Pulmonary artery endothelial cell (primary cell): Measurements from ENCODE around the gene LAMC3. TPM values are rescaled to one million over a fixed set of nuclear protein-coding genes. Genes with fewer than 3 reads are reported as not detected.

Experiments
- DNase-seq: peaks from one replicate; pipeline ENCODE4 v3.0.0-alpha.2; 2011; ENCODE audit warnings: low read depth, low spot score
- total RNA-seq: library from RNA; depleted of rRNA; stranded (reverse); fragments of >200 nt; gene quantifications from 2 replicates; pipeline ENCODE4 v1.2.3, GENCODE V29; 2014

LAMC3 gene
- total RNA-seq, 1 donor from 2014 or later, result not detected

DNA sequence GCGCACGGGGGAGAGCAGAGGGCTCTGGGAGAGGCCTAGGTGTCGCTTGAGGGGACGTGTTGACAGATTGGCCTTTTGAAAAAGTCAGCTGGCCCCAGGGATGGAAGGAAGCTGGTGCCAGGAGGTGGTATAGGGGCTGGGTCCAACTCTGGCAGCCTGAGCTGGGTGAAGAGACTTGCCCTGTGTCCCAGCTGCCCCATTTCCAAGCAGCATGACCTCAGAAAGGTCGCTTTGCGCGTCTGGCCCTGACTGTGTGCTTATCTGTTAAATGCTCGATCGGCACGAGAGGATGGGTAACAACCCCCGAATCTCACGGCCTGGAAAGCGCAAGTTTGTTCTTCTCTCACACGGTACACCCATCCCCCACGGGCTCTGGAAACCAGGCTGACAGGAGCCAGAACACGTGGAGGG is 31.2 kb upstream of the LAMC3 start:
- no peak for DNase-seq

GRCh38 chr9:130979591-130980385 is 29.2 kb upstream of the LAMC3 start:
- DNase-seq, result no peak

- DNase-seq, result no peak
Measured at GRCh38 chr9:130980526-130980925, 28.4 kb upstream of the LAMC3 start.

DNA sequence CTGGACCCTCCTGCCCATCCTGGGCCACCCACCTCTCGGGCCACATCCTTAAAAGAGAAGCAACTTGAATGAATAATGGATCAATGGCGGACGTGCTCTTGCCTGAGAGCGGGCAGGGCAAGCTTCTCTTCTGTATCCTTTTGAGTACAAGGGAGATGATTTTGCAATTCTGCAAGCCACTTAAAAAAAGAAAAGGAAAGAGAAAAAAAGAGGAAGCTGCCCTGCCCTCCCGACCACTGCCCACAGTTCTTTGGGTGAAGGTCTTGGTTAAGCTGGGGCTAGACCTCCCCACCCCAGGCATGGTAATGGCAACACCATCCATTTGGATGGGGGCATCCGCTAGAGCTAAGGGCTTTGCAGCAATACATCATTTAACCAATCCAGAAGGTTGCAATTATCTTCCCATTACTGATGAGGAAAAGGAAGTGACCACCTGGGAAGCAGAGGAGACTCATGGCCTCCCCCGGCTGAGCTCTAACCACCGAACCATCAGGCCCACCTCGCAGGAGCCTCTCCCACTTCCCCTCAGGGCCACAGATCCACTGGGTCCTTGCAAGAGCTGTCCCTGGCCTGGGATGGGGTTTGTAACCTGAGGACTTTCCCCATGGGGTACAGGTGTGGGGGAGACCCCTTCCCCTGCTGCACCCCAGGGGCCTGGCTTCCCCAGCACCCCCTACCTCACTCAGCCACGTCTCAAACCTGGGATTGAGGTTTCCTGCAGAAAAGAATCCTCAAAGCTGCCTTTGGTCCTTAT is 27.8 kb upstream of the LAMC3 start:
- DNase-seq, result no peak

- DNase-seq, result no peak
Measured at GRCh38 chr9:130981756-130982137, 27.2 kb upstream of the LAMC3 start.

- DNase-seq, result no peak
Measured at GRCh38 chr9:130982636-130983358, 26.2 kb upstream of the LAMC3 start.

GRCh38 chr9:130983359-130983670 is 25.7 kb upstream of the LAMC3 start:
- DNase-seq, result no peak

DNA sequence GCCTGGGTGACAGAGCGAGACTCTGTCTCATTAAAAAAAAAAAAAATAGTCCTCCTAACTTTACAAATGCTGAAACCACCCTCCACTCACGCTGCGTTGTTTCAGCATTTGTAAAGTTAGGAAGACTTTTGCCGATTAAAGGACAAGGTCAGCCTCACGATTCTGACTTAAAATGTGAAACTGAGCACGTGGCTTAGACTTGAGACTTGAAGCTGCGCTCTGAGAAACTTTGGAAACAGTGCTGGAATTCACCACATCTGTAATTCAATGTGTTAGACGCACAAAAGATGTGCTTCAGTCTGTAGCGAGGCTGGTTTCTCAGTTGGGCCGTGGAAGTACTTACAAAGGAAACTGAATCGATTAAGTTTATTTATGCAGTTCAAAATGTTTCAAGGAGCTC is 25.0 kb upstream of the LAMC3 start:
- no peak for DNase-seq

DNA sequence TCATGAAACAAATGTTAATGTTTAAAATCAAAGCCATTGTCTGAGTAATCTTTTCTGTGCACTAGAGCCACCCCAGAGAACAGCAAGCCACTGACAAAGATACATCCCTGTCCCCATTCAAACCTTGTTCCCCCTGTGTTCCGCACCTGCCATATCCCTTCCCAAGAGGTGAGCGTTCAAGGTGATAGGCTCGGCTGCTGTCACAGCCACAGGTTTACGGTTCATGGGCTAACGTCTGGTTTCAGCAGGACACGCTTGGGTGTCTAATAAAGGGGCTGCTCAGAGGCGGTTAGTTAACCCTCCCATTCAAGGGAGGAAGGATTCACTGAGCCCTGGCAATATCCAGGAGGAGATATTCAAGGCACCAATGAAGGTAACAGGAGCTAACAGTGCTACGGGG is 24.5 kb upstream of the LAMC3 start:
- no peak for DNase-seq

GRCh38 chr9:130985029-130985428 is 23.9 kb upstream of the LAMC3 start:
- no peak for DNase-seq

DNA sequence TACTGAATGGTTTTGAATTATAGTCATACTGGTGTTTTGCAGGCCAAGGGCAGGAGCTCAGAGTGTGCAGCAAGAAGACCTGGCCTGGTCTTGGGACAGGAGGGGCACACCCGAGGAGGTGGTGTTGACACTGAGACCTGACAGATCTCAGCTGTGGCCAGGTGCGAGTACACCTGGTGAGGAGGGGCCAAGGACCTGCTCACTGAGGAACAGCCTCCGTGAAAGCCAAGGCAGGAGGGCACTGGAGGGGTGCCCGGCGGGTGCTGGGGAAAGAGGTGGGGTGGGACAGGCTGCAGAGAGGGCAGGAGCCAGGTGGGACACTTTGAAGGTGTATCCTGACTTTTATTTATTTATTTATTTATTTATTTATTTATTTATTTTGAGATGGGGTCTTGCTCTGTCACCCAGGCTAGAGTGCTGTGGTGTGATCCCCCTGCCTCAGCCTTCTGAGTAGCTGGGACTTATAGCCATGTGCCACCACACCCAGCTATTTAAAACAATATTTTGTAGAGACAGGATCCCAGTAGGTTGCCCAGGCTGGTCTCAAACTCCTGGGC is 23.3 kb upstream of the LAMC3 start:
- DNase-seq, result no peak

DNA sequence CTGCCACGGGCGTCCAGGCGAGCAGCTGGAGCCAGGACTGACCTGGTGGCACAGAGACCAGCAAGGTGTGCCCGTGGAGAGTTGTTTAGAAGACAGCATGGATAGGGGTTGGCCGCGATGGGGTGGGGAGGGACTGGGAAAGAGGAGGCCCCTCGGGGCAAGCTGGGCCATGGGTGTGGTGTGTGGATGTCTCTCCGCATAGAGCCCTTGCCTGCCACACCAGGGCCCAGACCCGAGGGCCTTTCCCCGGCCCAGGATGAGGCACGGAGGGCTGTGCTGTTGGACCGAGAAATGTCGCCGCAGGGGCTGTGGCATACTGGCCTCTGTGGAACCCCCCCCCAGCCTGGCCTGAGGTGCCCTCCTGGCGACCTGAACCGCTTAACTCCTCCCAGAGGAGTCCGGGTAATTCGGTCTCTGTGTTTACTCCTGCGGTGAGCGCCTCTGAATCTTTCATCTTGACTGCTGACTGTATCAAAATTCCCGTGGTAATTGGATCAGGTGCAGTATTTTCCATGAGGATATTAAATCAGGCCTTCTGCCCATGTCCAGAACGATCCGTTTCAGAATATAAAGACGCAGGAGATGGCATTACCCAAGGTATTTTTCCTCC is 22.5 kb upstream of the LAMC3 start:
- no peak for DNase-seq

DNA sequence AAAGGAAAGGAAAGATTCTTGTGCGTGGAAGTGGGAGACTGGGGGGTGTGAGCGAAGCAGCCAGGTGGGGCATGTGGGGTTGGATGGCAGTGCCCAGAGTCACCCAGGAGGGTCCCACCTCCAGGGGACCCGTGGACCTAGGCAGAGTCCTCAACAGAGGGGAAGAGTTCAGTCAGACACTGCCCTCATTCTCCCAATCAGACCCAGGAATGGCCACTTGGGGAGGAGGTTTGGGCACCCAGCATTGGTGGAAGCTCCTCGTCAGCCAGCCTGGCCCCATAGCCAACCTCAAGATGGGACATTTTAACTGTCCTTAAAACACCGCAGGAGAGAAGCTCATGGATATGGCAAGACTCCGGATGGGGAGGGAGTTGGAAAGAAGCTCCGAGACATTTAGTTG is 21.9 kb upstream of the LAMC3 start:
- DNase-seq, result no peak

GRCh38 chr9:130987738-130988399 is 21.1 kb upstream of the LAMC3 start:
- DNase-seq, result no peak

DNA sequence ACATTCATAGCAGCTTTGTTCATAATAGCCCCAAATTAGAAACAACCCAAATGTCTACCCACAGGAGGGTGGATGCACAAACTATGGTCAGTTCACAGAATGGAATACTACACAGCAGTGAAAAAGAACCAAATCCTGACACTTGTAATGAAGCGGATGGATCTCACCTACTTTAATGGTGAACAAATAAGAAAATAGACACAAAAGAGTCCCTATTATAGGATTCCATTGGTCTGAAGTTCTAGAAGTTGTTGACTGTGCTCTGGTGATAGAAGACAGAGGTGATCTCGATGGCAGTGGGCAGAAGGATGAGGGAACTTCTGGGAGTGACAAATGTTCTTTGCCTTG is 20.6 kb upstream of the LAMC3 start:
- no peak for DNase-seq

GRCh38 chr9:130988905-130989304 is 20.1 kb upstream of the LAMC3 start:
- DNase-seq, result no peak

- no peak for DNase-seq
Measured at GRCh38 chr9:130989391-130989790, 19.6 kb upstream of the LAMC3 start.

DNA sequence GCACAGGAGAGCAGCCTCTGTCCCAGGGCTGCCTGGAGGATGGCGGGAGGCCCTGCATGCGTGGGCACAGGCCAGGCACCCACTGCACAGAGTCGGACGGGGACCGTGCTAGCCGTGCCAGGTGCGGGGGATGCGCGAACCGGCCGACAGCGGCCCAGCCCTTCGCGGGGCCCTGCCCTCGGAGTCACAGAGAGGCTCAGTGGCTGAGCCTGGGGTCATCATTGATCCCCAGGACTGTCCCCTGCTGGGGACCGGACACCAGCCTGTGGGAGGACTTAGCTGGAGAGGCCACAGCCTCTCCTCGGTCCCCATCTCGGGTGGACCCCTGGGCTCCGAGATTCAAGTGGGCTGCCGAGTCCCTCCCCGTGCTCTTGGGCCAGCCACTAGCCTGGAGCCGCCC is 19.1 kb upstream of the LAMC3 start:
- no peak for DNase-seq

GRCh38 chr9:130990306-130990977 is 18.5 kb upstream of the LAMC3 start:
- no peak for DNase-seq

- DNase-seq, result no peak
Measured at GRCh38 chr9:130990978-130991777, 17.8 kb upstream of the LAMC3 start.
